KOPT-K1 (cell line): Measurements from ENCODE around the gene USP3.
"Not testable (repeated sequence)": the region's sequence is repeated elsewhere in the genome, so short reads cannot be mapped to it uniquely, and the experiment has no call there.

Experiments used
- H3K27ac ChIP-seq: fragments of 200-600 bp; sonication (generic); 2 replicates; pipeline ENCODE4 v1.5.1; 2016; ENCODE audit warnings: antibody characterized with exemption, mild to moderate bottlenecking, low read depth, low read length; ENCODE audit not compliant: poor library complexity, severe bottlenecking
- H3K36me3 ChIP-seq: fragments of 200-600 bp; sonication (generic); 2 replicates; pipeline ENCODE4 v1.5.1; 2017; ENCODE audit warnings: antibody characterized with exemption, mild to moderate bottlenecking, low read length, moderate library complexity; ENCODE audit not compliant: insufficient read depth
- H3K9me3 ChIP-seq: fragments of 200-600 bp; sonication (generic); 2 replicates; pipeline ENCODE4 v1.5.1; 2017; ENCODE audit warnings: antibody characterized with exemption, low read length, mild to moderate bottlenecking; ENCODE audit not compliant: insufficient read depth, poor library complexity, severe bottlenecking

USP3 gene

GRCh38 chr15:63530752-63531299, 26.4 kb downstream of the USP3 start:
- Histone ChIP-seq H3K27ac (no peak overlapping the region), H3K9me3 (no peaks in the 10 kb centered on the region), H3K36me3 (no peaks in the 10 kb centered on the region)

DNA sequence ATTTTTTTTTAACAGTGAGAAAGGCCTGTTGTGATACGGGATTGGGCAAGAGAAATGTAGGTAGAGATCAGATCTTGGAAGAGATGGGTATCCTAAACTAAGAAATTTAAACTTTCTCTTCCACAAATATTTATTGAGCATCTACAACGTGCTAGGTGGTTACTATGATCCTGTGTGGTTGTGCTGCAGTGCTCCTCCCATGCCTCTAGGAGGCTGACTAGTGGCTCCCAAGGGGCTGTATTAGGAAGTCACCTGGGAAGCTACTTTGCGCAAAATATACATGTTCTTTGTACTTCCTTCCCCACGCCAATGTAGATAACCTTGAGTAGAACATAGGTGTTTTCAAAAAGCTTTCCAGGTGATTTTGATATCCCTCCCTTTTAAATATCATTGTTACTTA, 27.2 kb downstream of the USP3 start:
- Histone ChIP-seq H3K27ac (no peak overlapping the region), H3K36me3 (no peaks in the 10 kb centered on the region), H3K9me3 (no peaks in the 10 kb centered on the region)

- 0 out of 2 replicates have a peak, but pooled peaks cover 5% of the 10 kb centered on the region for H3K36me3 ChIP-seq
- H3K27ac ChIP-seq, result no peak overlapping the region
These were observed 27.9 kb downstream of the USP3 start for GRCh38 chr15:63532307-63532744.

GRCh38 chr15:63534888-63535287, 30.5 kb downstream of the USP3 start:
- H3K27ac ChIP-seq, H3K9me3 ChIP-seq: not testable (repeated sequence)
- peaks cover 24% of the 10 kb centered on the region for H3K36me3 ChIP-seq

More at GRCh38 chr15:63532307-63532744, 27.9 kb downstream of the USP3 start:
- H3K9me3 ChIP-seq, result no peaks in the 10 kb centered on the region

- Histone ChIP-seq H3K9me3 (no peaks in the 10 kb centered on the region), H3K27ac (no peak overlapping the region), H3K36me3 (peaks cover 32% of the 10 kb centered on the region)
These were observed 31.3 kb downstream of the USP3 start for GRCh38 chr15:63535689-63536088.

GRCh38 chr15:63538876-63539275, 34.5 kb downstream of the USP3 start:
- Histone ChIP-seq H3K27ac (no peak overlapping the region), H3K9me3 (no peaks in the 10 kb centered on the region), H3K36me3 (peaks cover 34% of the 10 kb centered on the region)

DNA sequence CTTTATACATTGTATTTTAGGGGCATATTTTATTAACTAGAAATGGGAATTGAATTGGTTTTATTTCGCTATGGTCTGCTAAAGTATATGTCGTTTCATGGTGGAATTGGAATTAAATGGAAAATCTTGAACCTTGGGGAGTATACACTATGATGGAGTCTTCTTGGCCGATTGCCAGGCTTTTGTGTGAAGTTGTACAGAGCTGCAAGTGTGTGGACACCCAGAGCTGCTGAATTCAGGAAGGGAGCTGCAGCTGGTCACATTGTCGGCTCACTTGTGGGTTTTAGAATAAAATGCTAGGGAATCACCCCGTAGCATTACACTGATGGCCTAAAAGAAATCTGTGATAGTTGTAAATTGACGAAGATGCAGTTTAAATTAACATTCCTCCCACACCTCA, 35.1 kb downstream of the USP3 start:
- Histone ChIP-seq H3K27ac (no peak overlapping the region), H3K9me3 (no peaks in the 10 kb centered on the region), H3K36me3 (peaks cover 34% of the 10 kb centered on the region)

DNA sequence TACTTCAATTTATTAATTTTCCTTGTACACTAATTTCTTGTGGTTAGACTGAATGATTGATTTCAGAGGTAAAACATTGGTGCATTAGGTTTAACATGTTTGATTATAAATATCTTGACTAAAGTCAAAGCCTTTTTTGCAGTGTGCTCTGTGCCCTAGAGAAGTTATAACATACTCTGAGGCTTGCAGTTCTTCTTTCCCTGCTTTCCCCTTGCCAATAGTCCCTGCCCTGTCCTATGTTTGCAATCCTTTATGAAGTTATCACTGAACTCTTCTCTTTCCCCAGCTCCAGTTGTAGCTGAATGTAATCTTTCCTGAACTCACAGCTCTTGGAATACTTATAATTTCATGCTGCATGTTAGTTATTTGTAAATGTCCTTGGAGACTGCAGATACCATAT, 35.6 kb downstream of the USP3 start:
- H3K27ac ChIP-seq, result no peak overlapping the region
- no peaks in the 10 kb centered on the region for H3K9me3 ChIP-seq

GRCh38 chr15:63540449-63540848, 36.1 kb downstream of the USP3 start:
- H3K36me3 ChIP-seq, result peaks cover 34% of the 10 kb centered on the region
- H3K9me3 ChIP-seq, result no peaks in the 10 kb centered on the region
- H3K27ac ChIP-seq, result no peak overlapping the region

More for the DNA sequence above, 35.6 kb downstream of the USP3 start:
- peaks cover 34% of the 10 kb centered on the region for H3K36me3 ChIP-seq

- no peaks in the 10 kb centered on the region for H3K9me3 ChIP-seq
- H3K36me3 ChIP-seq, result peaks cover 18% of the 10 kb centered on the region; the same call in 1 of the 2 replicates
- H3K27ac ChIP-seq, result no peak overlapping the region
These were observed 40.0 kb downstream of the USP3 start for GRCh38 chr15:63544258-63545026.

DNA sequence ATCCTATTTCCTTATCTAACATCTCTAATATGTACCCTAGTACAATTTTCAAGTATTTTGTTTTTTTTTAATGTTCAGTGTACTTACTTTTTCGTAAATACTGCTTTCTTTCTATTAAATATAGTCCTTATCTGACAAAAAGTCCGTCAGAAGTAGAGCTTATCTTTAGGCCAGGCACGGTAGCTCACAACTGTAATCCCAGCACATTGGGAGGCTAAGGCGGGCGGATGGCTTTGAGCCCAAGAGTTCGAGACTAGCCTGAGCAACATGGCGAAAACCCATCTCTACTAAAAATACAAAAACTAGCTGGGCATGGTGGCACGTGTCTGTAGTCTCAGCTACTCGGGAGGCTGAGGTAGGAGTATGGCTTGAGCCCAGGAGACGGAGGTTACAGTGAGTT, 41.1 kb downstream of the USP3 start:
- no peak overlapping the region for H3K27ac ChIP-seq
- peaks cover 9% of the 10 kb centered on the region; the same call in 1 of the 2 replicates for H3K36me3 ChIP-seq
- no peaks in the 10 kb centered on the region for H3K9me3 ChIP-seq

DNA sequence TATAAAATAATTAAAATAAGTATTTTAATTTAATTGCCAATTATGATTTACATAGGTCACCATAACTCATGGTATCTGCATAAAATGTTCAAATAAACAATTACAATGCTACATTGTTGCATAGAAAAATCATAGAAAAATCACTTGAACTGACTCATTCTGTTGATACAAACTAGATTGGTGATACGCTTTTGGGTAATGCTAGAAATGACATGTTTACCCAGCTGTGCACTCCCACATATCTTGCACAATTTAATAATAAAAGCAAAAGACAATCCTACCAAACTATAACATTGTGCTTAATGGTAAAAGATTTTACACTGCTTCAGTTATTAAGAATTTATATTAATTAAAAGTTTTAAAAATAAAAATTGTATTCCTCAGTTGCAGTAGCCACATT, 47.0 kb downstream of the USP3 start:
- Histone ChIP-seq H3K36me3 (peaks cover 11% of the 10 kb centered on the region; the same call in 1 of the 2 replicates), H3K27ac (no peak overlapping the region), H3K9me3 (no peaks in the 10 kb centered on the region)

DNA sequence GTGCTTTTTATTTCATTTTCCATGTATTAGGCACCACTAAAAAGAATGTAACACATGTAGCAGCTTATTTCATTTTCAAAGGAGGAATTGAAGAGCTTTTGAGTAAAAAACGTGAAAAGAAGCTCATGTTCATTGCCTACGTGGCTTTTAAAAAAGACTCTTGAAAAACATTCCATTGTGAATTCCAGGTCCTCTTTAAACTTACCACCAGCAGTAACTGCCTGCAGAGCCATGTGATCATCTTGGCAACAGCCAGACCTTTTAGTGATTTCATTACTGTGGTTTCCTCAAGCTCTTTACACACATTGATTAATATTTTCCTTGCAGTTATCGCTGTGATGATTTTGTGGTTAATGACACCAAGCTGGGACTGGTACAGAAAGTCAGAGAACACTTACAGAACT, 49.0 kb downstream of the USP3 start:
- Histone ChIP-seq H3K36me3 (peaks cover 23% of the 10 kb centered on the region; the same call in 1 of the 2 replicates), H3K9me3 (no peaks in the 10 kb centered on the region), H3K27ac (no peak overlapping the region)

- H3K36me3 ChIP-seq, result peaks cover 30% of the 10 kb centered on the region
- peak overlapping the region; percentile 0 for H3K27ac ChIP-seq
- no peaks in the 10 kb centered on the region for H3K9me3 ChIP-seq
These were observed 50.0 kb downstream of the USP3 start for GRCh38 chr15:63554337-63554927.

GRCh38 chr15:63555507-63555906, 51.1 kb downstream of the USP3 start:
- Histone ChIP-seq H3K27ac (no peak overlapping the region), H3K36me3 (peaks cover 40% of the 10 kb centered on the region), H3K9me3 (no peaks in the 10 kb centered on the region)
